HG02642 (cell line): ENCODE results near the gene MEP1B.

ENCODE experiments used
- ATAC-seq: cut with Tn5 transposase; IDR thresholded peaks from one replicate; pipeline ENCODE4 v1.9.1; 2021; ENCODE audit warnings: mild to moderate bottlenecking; ENCODE audit not compliant: unreplicated experiment, poor library complexity

Gene MEP1B

DNA sequence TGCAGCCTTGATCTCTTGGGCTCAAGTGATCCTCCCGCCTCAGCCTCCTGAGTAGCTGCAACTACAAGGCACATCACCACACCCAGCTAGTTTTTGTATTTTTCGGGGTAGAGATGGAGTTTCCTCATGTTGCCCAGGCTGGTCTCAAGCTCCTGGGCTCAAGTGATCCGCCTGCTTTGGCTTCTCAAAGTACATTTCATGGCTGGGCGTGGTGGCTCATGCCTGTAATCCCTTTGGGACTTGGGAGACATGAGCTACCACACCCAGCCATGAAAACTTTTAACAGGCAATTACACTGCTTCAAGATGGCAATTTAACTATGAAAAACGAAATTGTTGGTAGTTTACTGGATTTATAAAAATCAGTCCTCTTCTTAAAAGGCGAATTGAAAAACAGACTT, 69.7 kb downstream of the MEP1B start:
- ATAC-seq = no peak

DNA sequence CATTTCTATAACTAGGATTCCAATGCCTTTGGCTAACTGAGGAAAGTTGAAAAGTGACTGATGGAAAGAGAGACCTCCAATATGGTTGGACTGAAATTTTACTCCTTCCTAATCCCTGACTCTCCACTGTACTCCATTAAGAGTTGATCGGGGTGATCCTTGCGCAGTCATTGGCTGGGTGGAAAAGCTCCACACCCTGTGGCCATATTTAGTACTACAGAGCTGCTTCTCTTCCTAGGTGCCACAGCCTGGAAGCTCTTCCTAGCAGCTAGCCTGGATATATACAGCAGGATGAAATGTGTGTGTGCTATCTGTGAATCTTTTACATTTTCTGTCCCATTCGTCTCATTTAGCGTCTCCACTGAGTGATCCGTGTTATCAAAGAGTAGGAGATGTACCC, 71.2 kb downstream of the MEP1B start:
- no peak for ATAC-seq

GRCh38 chr18:32262092-32262491, 72.3 kb downstream of the MEP1B start:
- ATAC-seq = no peak

DNA sequence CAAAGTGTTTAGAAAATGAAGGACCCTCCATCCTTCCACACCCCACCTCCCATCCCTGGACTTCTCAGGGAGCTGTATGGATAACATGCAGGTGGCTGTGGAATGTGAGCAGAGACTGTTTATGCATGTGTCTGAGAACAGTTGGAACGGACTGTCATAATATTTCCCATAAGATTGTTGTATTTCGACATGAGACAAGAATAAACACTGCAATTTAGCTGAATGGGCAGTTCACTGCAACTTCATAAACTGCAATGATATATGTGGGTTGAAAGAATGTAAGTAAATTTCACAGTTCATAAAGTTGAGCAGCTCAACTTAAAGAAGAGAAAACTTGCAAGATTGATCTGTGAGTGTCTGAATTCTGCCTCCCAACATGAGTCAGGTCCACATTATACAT, 74.6 kb downstream of the MEP1B start:
- ATAC-seq = no peak

DNA sequence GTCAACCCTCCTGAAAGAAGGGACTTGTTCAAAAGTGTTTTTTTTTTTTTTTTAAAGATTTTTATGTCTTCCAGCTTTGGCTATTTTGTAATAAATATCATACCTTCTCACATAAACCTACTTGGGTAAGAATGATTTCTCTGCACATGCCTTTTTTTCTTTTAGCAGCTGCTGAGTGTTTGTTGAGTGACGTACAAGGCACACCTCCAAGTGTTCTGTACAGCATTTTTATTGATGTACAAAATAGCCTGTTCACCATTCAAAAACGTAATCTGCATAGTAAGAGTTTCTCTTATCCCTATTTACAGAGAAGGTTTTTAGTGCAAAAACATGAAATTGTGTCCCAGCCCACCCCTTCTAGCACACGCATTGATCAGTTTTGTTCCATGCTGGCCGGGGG, 77.6 kb downstream of the MEP1B start:
- ATAC-seq = no peak
